ENCODE results near the gene SYT1.

SYT1 gene

DNA sequence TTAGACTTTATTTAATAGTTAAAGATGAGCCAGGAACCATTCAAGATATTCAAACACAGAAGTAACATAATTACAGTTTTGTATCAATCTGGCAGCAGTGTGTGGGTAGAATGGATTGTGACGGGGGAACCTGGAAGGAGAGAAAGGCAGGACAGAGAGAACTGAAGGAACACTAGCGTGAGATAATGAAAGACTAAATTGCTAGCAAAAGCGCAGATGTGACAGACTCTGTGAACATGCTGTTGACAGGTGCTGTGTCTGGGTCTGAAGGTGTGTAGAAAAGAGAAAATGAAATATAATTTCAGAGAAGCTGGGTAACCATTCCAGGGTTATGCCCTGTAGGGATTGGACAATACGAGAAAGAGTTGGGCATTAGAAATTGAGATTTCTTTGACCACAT is 372.3 kb downstream of the SYT1 start:
- DNase-seq = no peak

DNA sequence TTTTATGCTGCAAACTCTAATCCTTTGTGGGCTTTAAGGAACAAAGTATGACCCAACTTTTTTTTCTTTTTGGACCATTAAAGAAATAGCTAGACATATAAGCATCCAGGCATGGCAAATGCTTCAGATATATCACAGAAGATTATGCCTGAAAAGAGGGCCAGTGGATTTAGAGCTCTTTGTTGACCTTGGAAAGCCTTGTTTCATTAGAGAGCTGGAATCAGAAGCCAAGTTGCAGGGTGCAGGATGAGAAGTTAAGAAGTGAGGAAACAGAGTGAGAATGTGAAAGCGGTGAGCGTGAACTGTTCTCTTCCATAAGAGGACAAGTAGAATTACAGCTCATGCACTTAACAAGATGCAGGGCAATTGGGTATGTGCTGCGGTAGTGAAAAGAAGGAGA is 373.7 kb downstream of the SYT1 start:
- no peak for DNase-seq

DNA sequence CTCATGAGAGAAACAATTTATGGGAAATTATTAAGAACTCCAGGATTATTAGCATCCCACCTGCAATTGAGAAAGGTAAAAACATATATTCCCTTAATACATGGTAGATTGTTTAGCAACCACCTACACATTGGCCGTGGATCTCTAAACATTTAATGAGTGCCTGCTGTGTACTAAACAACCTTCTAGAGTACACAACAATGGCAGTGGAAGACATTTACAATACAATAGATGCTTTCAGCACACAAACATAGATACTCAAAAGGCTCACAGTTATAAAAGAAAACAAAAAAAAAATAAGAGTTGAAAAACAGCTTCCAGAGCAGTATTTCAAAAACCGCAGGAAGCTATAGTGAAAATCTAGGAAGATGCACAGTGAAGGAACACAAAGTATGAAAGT is 382.9 kb downstream of the SYT1 start:
- DNase-seq = no peak

DNA sequence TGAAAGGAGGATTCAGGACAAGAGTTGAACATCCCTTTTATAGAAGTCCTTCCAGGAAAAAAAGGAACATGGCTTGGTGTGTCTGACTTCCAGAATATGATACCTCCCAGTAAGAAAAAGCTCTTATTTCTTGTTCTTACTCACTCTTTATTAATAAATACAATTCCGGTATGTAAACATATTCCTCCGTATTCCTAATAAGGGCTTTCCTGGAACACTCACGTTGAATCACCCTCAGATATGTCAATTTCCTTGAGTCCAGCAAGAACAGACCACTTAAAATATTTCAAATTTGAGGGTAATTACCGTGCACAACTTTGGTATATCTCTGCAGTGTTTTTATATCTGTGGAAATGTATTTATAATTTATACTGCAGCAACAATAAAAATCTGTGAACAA is 385.6 kb downstream of the SYT1 start:
- no peak for DNase-seq

DNA sequence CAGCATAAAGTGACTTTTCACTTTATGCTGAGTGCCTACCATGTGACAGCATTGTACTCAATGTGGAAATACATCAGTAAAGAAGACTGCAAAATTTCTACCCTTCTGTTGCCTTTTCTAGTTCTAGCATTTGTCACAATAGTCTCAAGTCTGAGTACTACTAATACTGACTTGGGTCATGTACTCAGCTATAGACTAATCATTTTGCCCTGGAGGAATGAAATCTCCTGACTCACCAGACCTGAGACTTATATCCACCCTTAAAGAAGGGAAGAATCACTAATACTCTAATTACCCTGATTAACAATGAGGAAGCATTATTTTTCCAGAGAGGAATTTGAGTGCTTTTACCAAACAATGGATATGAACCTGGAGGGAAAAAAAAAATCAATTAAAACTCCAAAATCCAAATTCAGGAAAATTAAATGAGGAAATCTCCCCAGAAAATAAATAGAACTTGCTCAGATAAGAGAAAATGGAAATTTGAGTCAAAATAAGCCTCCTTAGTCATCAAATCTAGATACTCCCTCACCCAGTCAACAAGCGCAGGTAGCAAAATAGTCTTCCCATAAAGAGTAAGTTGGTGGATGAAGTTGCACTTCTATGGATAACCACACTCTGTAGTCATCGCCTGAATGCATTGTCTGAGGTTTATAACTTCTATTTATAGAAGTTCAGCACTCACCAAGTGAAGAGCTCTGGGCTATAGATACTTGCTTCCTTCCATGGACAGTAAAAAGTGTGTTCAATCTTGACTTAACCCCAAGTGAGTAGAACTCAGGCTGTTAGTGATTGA is 386.6 kb downstream of the SYT1 start:
- DNase-seq = no peak

DNA sequence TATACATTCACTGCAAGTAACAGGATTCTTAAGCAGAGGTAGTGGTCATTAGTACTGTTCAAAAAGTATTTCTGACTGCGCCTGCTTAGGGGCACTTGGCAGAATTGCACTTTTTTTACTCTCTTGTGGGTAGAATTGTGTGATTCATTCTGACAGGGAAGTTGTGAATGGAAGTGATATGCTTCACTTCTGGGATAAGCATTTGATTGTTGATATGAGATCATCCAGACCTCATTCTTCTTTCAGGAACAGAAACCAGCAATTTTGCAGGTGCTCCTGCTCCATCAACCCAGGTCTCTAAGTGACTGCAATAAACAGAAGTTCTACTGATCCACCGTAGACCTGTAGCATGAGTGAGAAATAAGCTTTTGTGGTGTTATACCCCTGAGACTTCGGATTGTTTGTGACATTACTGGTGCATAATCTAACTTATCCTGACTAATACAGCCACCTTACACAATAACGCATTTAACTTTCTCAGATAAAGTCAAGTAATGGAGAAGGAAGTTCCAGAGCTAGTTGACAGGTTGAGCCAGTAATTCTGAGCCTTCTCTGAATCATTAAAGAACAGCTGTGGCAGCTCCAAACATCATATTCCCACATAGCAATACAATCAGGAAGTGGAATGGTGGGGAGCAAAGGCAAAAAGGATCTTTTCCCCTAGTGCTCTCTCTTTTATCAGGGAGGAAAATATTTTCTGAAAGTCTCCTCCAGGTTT is 387.9 kb downstream of the SYT1 start:
- no peak for DNase-seq

DNA sequence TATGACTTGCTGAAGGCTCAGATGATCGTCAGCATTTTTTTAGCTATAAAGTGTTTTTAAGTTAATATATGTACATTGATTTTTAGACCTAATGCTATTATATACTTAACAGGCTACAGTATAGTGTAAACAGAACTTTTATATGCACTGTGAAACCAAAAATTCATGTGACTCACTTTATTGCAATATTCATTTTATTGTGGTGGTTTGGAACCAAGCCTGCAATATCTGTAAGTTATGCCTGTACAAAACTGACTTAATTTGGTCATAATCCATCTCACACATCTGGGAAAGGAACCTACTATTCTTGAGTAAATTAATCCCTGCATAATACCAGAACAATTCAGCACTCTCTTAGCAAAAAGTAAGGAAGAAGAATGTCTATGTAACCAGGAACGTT is 390.7 kb downstream of the SYT1 start:
- DNase-seq = no peak

DNA sequence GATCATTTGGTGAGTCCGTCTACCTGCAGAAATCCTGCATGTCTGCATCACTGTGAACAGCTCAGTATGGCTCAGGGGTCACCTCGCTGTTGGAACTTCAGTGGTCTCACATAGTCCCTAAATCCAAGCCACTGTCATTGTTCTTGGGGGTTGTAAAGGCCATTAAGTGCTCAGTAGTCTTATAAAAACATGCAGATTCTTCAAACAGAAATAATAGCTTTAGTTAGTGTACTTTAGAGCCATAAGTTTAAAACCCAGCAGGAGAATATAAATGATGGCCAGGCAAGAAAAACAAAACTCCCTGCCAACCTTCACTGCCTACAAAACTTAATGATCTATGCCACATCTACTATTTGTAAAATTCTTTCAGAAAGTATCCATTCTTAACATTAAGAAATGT is 396.3 kb downstream of the SYT1 start:
- DNase-seq = no peak

GRCh38 chr12:79262938-79263337 is 398.4 kb downstream of the SYT1 start:
- DNase-seq = no peak

- no peak for DNase-seq
Measured at GRCh38 chr12:79266343-79267144, 402.0 kb downstream of the SYT1 start.

DNA sequence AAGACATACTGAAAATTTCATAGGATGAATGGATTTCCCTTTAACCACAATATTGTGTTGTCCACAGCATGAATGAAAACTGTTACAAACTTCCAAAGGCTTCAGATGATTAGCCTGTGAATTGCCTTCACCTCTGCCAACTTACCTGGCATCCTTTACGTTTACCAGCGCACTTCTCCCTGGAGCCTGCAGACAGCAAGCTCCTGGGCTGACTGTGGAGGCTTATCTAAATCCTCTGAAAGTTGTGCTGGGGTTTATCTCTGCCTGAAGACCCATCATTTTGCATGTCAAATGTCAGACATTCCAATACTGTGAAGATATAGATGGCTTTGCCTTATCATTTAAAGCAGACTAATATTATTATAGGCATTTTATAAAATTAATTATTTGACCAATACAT is 403.0 kb downstream of the SYT1 start:
- DNase-seq = no peak

- DNase-seq = no peak
Measured at GRCh38 chr12:79274501-79275064, 410.0 kb downstream of the SYT1 start.

DNA sequence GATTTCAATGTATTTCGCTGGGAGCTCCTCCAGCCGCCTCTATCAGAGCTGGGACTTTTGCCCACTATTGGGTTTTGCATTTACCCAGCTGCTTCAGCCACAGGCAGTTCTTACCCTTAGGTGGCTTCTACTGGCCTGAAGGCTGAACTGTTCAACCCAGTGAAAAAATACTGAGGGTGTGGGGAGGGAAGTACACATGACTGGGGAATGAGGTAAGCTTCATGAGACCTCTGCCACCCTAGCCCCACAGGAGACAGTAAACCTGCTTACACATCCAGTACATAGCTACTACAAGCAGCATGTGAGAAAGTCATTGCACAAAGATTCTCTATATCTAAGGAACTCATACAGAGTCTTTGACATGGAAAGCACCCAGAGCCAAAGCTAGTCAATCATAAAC is 411.1 kb downstream of the SYT1 start:
- no peak for DNase-seq

DNA sequence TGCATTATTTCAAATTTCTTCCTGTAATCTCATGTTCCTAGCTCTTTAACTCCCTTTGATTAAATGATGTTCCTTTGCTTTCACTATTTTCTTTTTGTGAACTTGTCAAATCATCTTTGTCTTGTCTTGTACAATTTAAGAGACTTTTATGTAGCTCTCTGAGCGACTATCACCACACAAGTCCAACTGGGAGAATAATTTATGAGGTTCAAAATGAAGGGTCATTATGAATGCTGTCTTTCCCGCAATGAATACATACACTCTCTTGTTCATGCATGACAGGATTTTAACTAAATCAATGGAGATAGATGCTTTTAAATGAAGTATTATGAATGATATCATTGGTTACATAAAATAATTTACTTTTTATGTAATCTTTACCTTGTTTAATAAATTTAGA is 418.8 kb downstream of the SYT1 start:
- DNase-seq = no peak

DNA sequence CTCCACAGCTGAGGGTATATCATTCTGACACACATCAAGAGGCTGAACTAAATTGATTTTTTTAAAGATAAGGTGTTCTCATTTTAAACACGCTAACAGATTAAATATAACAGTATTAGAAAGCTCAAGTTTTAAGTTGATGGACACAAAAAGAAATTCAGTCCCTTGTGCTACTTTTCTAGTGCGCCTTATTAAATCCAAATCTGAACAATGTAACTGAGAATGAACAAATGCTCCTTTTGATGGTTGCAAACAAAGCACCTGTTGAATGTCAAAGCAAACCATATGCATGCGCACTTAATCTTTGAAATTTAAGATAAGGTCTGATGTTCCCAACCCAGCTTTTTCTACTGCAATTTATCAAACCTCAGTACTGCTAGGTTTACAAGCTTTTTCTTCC is 424.3 kb downstream of the SYT1 start:
- DNase-seq = no peak

GRCh38 chr12:79291711-79292110 is 427.1 kb downstream of the SYT1 start:
- DNase-seq = no peak

DNA sequence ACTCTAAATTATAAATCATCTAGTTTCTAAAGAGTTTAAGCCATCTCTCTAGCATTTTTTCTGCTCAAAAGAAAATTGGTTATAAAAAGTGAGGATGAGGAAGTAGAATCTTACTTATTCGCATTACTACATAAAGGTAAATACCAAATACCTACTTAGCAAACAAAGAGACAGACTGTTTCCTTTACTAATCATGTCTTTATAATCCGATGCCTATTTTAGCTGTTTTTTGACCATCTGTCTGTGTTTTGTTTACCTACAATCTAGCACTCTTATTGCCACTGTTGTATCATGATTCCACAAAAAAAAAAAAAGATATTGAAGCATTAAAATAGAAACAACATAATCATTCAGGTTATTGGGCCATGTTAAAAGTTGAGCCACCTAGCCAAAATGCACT is 430.0 kb downstream of the SYT1 start:
- DNase-seq = no peak

DNA sequence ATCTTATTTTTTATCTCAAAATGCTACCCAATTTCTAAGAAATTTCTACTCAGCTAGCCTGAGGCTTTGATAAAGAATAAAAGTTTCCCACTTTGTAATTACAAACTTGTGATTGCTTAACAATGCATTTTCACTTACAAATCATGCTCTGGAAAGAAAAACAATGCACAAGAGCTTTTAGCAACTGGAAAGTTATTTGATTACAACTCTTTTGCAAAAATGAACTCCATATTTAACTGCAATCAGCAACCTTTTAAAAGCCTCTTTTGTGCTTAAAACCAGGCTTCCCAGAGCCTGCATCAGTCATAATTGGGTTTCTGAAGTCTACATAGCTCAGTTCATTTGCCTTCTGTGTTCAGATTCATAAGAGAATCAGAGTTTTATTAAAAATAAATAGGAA is 431.0 kb downstream of the SYT1 start:
- DNase-seq = no peak

GRCh38 chr12:79296133-79296532 is 431.6 kb downstream of the SYT1 start:
- DNase-seq = no peak

- no peak for DNase-seq
Measured at GRCh38 chr12:79296871-79297270, 432.3 kb downstream of the SYT1 start.

DNA sequence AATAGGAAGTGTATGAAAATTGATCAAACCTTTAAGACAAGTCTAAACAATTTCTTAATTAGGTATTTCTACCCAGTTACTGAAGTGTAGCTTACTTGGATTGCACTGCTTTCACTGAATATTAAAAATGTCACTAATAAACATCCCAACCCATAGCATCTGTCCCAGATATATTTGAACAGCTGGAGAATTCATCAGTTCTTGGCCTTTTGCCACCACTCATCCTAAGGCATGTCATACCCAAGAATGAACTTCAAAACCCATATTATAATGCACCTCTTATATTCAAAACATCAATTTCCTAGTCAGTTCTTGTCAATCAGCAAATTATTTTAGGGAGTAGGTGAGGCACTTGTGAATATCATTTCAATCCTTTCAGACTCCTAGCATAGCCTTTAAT is 433.9 kb downstream of the SYT1 start:
- DNase-seq = no peak

GRCh38 chr12:79299447-79300198 is 435.0 kb downstream of the SYT1 start:
- DNase-seq = no peak

DNA sequence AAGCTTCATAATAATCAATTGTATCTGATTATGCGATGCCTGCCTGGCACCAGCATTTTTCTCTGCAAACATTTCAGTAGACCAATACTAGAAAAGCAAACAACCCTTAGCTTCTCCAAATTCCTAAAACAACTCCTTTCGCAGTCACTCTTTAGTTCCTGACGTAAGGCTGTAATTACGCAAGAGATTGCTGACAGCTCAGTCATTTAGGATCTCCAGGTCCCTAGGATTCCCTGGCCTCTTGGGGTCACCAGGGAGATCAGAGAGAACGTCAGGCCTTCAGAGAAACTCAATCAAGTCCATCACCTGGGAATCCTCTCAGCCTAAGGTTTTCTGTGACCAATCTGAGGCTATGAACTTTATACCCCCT is 435.6 kb downstream of the SYT1 start:
- no peak for DNase-seq
